ENCODE measurements around the gene INPP5A.
"Not testable (repeated sequence)": the region's sequence is repeated elsewhere in the genome, so short reads cannot be mapped to it uniquely, and the experiment has no call there.

INPP5A gene

DNA sequence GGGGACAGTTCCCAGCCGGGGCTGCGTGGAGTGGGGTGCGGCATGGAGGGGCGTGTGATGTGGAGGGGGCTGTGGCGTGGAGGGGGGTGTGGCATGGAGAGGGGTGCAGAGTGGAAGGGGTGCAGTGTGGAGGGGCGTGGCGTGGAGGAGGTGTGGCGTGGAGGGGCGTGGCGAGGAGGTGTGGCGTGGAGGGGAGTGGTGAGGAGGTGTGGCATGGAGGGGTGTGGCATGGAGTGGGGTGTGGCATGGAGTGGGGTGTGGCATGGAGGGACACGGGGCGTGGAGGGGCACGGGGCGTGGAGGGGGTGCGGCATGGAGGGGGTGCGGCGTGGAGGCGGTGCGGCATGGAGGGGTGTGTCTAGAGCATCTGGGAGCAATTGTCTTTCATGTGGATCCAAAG is 214.8 kb downstream of the INPP5A start:
- DNase-seq: no peak

DNA sequence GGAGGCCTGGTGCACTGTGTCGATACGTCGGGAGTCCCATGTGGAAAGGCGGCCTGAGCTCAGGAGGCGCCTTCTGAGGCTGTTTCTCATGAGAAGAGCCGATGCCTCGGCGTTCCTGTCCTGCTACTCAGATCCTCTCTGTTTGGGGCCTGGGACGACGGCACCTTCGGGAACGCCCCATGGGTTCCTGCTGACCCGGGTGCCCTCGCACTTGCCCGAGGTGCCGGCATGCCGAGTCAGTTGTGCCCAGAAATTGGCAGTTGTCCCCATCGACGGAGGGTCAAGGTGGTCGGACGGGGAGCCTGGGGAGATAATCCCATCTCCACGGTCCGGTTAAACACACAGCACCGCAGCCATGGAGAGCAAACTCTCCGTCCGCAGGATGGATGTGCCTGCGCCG is 215.4 kb downstream of the INPP5A start:
- no peak for DNase-seq

DNA sequence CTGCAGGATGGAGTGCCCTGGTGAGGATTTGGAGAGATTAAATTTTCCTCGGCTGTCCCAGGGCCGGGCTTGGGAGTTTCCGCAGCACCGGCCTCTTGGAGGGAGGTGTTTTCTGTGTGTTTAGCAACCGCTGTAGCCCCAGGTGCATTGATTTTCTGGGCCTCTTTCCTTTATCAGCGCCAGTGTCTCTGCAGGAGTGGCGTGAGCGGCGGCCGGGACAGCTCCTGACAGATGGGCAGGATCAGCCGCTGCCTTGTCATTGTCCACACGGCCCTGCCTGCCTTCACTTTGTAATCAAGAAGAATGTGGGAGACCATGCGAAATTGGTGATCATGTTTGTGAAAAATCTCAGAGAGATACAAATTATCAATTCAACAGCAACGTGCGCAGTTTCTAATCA is 216.0 kb downstream of the INPP5A start:
- no peak for DNase-seq

DNA sequence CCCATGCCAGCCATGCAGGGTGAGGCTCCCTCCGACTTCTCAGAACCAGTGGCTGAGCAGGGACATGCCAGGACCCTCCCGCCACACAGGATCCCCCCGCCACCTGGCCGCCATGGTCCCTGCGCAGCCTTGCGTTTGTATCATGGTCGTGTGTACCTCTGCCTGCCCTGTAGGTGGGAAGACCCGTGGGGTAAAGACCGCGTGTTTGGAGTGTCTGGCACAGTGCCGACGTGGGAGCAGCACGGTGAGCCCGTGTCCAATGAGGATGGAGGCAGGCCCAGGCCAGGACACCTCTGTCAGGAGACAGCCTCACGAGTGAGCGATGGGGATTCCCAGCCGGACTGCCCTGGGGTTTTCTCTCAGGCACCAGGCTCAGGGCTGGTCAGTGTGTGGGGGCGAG is 216.5 kb downstream of the INPP5A start:
- no peak for DNase-seq

DNA sequence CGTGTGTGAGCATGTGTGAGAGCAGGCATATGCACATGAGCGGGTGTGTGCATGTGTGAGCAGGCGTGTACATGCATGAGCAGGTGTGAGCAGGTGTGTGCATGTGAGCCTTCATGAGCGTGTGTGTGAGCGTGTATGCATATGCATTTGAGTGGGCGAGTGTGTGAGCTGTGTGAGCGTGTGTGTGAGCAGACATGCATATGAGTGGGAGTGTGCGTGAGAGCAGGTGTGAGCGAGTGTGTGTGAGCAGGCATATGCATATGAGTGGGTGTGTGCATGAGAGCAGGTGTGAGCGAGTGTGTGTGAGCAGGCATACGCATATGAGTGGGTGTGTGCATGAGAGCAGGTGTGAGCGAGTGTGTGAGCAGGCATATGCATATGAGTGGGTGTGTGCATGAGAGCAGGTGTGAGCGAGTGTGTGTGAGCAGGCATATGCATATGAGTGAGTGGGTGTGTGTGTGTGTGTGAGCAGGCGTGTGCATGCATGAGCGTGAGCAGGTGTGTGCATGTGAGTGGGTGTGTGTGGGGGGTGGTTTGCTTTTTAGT is 217.7 kb downstream of the INPP5A start:
- no peak for DNase-seq

DNA sequence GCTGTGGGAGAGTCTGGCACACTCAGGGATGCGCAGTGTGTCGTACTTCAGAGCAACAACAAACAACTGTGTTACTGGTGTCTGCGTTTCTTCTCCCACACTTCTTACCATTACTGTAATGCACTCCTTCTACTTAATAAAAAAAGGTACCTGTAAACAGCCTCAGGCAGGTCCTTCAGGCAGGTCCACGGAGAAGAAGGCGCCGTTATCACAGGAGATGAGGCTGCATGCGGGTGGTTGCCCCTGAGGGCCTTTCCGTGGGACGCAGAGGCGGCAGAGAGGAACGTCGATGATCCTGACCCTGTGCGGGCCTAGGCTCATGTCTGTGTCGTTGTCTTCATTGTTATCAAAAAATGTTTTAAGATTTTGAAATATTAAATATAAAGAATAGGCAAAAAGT is 219.0 kb downstream of the INPP5A start:
- DNase-seq: no peak

DNA sequence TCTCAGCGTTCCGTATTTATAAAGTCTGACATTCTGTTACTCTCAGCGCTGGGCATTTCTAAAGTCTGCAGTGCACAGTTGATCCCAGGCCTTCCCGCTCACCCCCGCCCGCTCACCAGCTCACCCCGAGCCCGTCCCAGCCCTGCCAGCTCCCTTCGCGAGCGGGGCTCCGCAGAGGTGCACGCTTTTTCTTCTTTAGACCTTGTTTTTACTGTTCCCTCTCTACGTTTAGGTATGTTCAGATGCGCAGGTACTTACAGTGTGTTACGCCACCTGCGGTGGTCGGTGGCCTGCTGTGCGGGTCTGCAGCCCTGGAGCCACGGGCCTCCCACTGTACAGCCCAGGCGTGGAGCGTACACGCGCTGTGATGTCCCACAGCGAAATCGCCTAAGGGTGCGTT is 219.6 kb downstream of the INPP5A start:
- no peak for DNase-seq

DNA sequence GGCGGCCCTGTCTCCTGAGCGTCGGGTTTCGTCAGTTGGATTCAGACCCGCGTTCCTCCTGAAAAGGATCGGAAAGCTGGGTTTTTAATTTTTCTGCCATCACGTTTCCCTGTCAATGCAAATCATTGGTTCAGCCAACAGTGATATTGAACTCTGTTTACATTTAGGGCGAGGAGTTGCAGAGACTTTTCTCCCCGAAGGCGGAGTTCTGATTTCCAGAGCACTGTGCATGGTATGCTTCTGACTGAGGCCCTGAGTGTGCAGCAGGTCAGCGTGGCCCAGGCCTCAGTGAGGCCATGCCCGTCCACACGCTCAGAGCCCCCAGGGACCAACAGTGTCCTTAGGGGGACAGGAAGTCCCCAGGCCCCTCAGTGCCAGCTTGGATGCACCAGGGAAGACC is 221.3 kb downstream of the INPP5A start:
- no peak for DNase-seq

DNA sequence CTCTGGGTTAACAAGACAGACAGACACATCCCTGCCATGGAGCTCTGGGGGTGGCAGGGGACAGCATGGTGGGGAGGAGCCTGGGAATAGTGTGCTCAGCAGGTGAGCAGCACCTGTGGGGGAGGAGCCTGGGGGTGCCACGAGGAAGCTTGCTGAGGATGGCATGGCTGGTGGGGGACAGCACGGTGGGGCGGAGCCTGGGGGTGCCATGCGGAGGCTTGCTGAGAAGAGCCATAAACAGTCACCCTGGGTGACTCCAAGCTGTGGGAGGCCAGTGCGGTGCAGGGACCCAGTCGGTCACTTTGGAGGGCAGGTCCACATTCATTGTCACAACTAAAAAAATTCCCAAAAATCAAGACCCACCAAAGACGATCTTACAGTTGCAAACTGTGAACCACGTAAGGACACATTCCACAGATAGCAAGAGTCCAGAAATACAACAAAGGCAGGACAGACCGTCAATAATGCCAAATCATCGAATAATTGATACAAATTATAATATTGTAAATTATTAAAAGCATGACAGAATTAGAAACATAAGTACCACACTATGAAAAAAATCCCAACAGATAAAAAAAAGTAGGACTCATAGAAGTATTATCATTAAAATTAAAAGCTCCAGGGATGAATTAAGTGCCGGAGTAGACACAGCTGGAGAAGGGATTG is 223.9 kb downstream of the INPP5A start:
- DNase-seq: no peak

DNA sequence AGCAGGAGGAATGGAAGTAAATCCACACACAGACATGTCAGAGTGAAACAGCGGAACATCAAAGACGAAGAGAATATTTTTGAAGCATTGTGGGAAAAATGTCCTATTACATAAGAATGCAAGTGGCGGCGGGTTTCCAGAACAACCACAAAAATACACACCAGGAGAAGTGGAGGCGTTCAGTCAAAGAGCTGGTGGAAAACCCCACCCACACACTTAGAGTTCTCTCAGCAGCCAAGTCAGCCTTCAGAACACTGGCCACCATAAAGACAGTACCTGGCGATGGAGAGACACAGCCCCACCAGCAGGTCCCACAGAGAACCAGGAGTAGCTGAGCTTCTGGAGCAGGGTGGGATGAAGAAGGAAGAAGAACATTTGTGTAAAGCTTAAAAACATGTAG is 224.7 kb downstream of the INPP5A start:
- DNase-seq: no peak

DNA sequence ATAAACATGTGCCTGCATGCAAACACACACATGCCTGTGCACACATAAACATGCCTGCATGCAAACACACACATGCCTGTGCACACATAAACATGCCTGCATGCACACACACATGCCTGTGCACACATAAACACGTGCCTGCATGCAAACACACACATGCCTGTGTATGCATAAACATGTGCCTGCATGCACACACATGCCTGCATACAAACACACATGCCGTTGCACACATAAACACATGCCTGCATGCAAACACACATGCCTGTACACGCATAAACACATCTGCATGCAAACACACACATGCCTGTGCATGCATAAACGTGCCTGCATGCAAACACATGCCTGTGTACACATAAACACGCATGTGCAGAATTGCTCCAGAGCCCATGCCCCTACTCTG is 226.0 kb downstream of the INPP5A start:
- no peak for DNase-seq

DNA sequence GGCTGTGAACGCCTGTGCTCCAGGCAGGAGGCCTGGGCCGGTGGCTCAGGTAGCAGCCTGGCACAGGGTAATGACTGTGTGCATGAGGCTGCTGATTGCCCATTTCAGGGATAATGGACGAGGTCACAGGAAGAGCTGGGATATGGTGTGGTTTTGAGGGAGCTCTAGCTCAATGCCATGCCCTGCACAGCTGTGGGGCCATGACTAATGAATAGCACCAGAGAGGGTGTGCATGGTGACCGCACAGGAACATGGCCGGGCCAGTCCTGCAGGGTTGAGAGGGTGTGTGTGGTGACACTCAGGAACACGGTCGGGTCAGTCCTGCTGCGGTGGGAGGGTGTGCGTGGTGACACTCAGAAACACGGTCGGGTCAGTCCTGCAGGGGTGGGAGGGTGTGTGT is 226.5 kb downstream of the INPP5A start:
- no peak for DNase-seq

DNA sequence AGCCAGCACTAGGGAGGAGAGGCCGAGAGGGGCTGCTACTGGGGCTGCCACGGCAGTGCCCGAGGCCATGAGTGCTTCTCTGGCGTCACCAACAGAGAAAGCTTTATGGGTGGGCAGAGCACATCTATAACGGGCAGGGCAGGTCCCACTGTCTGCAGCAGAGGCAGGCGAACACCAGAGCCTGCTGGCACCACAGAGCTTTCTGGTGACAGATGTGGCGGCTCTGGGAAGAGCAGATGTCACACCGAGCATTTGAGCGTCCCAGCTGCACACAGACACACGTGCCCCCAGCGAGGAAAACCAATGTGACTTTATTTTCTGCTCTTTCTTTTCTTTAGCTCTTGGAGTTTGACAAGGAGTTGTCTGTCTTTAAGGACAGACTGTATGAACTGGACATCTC is 227.8 kb downstream of the INPP5A start:
- no peak for DNase-seq

DNA sequence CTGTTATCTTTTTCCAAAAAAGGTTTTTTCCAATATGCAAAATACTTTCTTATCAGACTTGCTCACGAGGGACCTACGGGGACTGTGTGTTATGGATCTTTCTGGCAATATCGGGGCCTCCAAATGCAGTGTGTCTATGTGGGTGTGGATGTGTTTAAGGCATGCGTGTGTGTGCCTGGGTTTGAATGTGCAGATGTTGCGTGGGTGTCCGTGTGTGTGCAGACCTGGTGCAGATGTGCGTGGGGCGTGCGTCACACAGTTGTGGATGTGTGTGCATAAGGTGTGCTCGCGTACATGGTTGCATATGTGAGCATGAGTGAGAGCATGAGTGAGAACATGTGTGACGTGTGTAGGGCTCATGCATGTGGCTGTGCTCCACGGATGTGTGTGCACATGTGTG is 228.7 kb downstream of the INPP5A start:
- DNase-seq: no peak

DNA sequence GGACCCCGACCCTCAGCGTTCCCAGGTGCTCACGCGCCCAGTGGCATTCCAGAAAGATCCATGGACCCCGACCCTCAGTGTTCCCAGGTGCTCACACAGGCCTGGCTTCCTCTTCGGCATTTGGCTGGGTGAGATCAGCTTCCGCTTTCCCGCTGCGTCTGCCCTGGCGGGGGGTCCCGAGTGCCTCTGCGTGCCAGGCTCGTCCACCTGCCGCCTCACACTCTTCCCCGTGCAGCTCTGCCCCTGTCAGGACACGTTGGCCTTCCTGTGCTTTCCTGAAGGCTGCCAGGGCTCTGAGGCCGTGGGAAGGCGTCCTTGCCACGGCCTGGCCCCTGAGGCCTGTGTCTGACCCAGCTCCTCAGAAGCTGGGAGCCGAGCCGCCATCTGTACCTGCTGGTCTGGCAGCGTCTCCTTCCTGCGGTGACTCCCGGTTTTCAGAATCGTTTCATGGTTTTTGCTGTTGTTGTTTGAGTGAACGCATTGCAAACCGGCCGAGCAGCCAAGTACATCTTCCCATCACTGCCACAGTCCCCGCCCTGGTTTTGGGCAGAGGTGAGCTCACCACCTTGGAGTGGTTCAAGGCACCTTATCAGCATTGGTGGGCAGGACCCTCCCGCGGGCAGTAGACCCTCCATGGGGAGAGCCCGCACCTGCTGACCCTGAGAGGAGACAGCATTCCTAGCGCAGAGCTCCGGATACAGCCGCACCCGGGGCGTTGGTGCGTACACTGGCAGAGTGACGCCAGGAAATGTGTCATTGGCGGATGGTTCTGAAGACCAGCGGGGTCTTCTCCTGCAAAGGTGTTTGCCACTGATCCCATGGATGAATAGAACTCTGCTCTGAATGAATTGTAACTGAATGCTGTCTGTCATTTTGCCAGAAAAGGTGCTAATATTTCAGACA is 231.0 kb downstream of the INPP5A start:
- no peak for DNase-seq

DNA sequence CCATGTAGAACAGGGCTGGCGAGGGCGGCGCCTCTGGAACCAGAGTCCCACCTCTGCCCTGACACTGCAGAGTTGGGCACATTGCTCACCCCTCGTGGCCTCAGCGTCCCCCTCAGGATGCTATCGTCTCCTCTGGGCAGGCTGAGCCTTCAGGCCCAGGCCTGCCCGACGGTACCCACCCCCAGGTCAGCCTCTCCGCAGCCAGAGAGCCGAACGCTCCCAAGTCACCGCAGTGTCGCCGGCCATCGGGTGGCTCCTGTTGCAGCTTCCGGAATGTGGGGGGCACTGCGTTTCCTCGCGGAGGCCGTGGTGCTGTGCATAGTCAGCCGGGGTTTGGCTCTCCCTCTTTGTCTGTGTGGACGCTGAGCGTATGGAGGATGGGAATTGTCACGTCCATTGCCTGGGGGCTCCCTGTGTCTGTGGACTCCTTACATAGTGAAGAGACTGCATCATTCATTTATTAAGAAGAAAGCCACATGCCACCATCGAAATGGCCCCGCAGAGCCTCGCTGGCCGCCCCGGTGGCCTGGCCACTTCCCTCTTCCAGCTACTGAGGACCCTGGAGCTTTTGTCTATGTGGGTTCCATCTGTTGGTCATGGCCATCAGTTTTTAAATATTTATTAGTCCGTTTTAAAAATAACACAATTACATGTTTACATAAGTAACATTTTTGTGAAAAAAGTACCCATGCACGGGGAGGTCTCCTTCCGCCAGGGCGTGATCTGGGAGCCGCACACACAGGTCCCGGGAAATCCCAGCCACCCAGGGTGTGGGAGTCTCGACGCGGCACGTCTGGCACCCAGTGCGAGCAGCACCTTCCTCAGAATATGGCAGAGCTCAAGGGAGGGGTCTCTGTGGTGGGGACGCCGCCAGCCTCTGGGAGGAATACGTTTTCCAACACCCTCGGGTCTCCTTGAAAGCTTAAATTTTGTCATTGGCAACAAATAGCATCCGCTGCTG is 232.8 kb downstream of the INPP5A start:
- no peak for DNase-seq

DNA sequence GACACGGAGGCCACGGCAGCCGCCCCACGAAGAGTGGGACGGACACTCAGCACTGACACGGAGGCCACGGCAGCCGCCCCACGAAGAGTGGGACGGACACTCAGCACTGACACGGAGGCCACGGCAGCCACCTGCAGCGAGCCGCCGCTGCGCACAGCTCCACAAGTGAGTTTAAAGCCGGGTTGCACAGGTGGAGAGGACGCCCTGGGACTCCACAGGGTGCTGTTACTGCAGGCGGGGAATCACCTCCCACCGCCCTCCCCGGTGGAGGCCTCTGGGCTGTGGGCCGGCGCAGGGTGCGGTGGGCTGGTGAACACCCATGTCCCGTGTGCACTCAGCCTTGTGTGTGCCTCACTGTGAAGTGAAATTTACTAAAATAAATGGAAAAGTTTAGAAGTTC is 235.2 kb downstream of the INPP5A start:
- DNase-seq: not testable (repeated sequence)

DNA sequence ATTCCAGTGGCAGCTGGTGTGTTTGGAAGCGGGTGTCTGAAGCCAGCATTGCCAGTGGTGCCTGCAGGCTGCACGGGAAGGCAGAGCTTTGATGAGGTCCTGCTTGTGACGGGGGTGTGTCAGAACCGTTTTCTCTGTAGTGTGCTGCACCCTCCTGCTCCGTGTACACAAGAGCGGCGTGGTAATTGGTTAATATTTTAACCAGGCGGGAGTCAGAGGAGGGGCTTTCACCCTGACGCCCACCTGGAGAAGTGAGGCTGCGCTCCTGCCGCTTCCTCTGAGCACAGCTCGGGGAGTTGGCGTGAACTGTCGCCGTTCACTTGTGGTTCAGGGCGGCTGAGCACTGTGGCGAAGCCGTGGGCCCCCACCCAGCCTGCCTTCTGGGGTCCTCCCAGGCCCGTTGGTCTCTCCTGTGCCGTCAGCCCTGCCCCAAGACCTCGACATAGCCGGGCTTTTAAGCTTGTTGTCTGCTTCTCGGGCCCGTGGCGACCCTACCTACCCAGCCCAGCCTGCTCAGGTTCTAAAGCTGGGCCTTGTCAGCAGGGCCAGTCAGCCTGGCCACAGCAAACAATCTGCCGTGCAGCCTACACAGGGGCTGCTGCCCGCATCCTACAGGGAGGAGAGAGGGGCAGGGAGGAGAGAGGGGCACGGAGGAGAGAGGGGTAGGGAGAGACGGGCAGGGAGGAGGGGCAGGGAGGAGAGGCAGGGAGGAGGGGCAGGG is 236.8 kb downstream of the INPP5A start:
- no peak for DNase-seq

DNA sequence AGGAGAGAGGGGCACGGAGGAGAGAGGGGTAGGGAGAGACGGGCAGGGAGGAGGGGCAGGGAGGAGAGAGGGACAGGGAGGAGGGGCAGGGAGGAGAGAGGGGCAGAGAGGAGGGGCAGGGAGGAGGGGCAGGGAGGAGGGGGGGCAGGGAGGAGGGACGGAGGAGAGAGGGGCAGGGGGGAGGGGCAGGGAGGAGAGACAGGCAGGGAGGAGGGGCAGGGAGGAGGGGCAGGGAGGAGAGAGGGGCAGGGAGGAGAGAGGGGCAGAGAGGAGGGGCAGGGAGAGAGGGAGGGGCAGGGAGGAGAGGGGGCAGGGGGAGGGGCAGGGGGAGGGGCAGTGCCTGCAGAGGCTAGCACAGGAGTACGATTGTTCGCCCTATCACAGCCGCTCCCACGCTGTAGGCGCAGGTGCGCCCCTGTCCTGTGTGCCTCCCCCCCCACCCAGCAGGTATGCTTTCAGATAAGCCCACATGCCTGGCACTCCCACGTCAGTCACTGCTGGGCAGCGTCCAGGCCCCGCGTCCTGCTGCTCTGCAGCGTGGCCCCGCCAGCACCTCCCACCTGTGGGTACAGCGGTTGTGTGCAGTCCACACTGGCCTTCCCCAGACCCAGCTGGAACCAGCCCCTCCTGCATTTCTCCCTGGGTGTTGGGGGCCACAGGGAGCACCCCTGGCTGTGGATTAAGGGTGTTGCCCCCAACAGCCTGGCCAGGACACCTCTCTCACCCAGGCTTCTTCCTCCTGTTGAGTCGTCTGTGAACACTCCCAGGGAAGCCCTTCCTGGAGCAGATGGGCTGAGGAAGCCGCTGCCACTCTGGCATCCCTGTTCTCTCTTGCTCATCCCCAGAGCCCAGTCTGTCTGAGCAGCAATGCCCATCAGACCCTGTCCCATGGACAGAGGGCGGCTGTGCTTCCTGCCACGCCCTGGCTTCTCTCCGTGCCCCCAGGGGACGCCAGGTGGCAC is 237.6 kb downstream of the INPP5A start:
- DNase-seq: no peak

DNA sequence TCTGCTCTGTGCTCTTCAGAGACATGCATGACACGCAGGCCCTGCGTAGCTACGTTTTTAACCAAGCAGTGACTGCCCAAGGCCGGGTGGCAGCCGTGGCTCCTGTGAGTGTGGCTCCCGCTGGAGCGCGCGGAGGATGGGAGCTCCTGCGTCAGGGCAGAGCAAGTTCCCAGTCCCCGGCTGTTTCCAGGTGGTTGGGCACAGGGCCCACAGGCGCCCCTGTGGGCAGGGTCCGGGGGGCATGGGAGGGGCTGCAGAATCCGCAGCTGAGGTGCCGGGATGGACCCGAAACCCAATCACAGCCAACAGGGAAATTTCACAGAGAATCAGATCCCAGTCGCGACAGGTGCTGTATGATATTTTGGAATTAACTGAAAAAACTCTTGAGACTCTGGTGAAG is 238.6 kb downstream of the INPP5A start:
- DNase-seq: no peak

DNA sequence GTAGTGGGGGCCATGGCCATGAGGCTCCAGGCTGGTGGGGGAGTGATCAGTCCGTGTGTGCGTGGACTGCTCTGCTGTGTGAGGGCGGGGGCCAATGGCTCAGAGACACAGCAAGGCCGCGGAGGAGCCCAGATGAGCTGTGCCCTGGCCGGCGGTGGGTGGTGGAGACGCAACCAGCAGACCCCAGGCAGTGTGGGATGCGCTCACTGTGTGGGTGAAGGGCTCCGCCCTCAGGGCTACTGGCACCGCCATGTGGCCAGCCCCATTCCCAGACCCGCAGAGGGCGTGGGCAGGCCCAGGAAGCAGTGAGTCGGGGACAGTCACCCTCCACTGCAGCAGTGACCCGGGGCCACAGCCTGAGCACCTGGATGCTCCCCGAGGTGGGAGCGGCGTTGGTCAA is 239.2 kb downstream of the INPP5A start:
- no peak for DNase-seq
